GM18867 (cell line): ENCODE measurements around the gene DIPK1C.
A peak's percentile ranks its signal among the peaks of the same experiment; 100 is the strongest.

Source experiments
- ATAC-seq: cut with Tn5 transposase; IDR thresholded peaks from one replicate; pipeline ENCODE4 v1.9.1; 2021; ENCODE audit warnings: mild to moderate bottlenecking, moderate library complexity; ENCODE audit not compliant: unreplicated experiment

The DIPK1C gene

DNA sequence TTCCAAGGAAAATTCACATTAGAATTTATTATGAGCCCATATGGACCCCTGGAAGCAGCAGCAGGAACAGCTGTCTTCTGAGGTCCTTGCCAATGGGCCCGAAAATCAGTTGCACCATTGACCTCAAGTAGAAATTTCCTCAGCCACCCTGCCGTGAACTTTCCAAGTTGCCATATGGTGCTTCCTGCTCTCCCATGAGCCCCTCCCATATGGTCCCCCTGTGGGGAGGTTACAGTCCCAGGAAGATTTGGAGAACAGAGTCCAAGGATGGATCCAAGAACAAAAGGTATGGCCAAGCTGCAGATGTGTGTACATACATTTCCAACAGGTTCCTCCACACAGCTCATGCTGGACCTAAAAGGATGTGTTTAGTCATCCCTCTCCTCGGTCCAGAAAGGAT, 34.6 kb downstream of the DIPK1C start:
- ATAC-seq, result no peak

DNA sequence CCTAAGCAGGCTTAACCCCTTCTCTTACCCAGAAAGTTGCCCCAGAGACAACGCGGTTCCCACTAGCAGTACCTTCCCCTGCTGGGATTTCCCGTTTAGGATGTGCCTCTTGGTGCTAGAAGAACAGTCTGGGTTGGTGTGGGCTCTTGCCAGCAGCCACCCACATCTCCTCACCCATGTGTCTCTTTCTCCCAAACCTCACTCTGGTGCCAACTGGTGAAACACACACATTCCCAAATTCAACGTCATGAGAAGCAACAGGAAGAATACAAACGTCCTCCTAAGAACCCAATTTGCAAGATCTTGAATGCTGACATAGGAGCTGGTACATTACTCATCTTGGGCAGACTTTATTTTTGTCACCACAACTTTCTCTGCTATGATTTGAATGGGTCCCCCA, 36.2 kb downstream of the DIPK1C start:
- ATAC-seq, result no peak

DNA sequence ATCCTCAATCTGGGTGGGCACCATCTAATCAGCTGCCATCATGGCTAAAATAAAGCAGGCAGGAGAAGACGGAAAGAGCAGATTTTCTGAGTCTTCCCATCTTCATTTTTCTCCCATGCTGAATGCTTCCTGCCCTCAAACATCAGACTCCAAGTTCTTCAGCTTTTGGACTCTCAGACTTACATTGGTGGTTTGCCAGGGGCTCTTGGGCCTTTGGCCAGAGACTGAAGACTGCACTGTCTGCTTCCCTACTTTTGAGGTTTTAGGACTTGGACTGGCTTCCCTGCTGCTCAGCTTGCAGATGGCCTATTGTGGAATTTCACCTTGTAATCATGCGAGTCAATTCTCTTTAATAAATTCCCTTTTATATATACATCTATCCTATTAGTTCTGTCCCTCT, 36.6 kb downstream of the DIPK1C start:
- ATAC-seq, result no peak

DNA sequence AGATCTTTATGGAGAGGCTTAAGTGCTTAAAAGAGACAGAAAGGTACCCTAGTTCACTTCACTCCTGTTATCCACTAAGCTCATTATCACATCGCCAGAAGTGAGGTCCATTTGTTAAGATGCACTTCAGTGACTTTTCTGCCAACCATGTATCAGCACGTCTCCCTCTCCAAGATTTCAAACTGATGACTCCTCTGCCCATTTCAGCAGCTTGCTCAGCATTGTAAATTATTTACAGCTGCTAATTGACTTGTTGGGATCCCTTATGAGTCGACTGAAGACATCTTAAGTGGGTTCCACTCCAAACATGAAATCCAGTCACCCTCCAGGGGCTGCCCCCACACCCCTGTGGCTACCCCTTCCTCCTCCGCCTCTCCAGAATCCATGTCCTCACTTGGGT, 37.3 kb downstream of the DIPK1C start:
- no peak for ATAC-seq

DNA sequence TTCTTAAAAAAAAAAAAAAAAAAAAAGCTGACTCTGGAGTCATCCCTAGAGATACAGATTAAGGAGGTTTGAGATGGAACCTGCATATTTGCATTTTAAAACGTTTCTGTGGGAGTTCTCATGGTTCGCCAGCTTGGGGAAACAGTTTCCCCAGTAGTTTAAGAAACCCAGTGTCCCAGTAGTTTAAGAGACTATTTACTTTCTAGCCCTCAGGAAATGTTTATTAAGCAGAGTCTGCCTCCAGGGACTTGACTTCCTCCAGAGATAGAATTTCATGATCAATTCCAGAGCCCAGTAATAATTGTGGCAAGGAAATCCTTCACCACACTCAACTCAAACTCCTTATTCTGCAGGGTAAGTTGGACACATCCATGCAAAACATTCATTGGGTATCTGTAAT, 39.1 kb downstream of the DIPK1C start:
- no peak for ATAC-seq

DNA sequence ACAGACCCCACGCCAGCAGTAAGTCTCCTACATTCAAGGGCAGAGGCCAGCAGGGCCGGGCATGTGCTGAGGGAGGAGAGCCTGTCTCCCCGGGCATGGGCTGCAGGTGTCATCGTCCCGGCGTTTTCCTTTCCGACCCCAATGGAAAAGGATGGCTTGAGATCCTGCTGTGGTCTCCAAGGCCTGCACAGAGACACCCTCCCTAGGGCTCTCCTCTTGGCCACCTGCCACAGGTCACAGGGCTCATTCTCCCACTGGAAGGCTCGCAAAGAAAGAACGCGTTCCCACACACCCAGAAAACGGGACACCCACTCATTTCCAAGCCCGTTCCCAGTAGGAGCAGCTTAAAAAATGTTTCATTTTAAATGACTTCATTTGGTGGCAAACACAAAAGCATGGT, 41.0 kb downstream of the DIPK1C start:
- no peak for ATAC-seq

DNA sequence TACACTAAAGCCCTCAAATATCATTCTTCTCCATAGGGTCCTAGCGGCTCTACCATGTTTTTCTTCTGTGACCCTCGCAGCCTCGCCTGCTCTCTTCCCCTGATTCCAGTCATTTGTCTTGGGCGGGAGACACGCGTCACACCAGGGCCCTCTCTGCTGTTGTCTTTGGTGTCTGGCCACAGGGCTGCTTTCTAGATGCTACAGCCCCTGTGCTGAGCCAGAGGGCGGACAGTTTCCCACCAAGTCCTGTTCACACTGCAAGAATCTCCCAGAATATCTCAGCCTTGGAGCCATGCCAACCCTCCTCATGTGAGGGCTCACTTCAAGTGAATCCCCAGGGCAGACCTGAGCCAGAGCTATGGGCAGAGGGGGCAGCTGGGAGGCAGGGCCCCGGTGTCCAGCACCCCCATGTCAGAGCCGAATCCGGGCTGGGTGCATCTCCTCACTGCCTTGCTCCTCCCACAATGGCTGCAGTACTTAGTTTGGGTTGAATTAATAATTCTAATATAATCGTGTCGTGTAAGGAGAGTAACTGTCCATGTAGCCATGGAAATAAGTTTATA, 42.1 kb downstream of the DIPK1C start:
- no peak for ATAC-seq

DNA sequence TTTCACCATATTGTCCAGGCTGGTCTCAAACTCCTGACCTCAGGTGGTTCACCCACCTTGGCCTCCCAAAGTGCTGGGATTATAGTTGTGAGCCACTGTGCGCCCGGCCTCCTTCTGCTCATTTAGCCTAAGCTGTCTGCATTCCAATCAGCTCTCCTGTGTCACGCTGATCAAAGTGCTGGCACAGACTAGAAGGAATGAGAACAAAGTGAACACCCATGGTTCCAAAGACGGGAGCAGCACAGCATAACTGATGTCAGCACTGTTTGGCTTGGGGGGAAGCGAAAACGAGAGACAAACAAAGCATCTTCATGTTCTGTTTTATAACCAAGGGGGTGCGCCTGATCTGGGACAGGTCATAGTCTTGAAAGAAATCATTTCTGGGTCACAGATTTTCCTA, 43.3 kb downstream of the DIPK1C start:
- ATAC-seq, result no peak

DNA sequence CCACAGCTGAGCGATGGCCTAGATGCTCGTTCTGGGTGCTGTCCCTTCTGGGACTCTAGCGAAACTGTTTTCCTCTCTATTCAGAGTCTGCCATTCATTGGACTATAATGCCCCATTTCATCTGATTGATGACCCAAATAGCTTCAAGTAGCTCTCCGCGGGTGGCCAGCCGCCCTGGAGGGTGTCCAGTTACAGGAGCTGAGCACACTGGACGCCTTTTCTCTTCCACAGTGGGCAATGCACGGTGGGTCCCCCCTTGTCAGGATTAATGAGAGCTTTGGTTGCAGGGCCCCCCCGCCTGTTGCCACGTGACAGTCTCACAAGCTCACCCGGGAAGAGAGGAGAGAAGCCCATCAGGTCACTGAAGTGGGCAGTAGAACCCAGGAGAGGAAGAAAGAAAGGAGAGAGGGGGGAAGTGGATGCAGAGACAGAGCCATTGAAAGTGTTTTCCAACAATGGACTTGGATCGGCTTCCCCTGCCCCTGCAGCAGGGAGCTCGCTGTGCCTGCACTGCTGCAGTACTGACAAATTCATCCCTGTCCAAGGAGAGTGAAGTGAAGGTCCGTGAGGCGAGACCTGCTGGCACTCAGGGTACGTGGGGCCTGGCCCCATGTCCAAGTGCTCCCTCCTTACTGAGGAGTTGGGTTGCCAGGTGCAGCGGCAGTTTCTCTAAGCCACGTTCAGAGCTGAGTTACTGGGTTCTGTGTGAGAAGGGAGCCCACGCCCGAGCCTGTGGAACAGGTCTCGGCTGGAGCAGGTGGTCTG, 44.8 kb downstream of the DIPK1C start:
- no peak for ATAC-seq

DNA sequence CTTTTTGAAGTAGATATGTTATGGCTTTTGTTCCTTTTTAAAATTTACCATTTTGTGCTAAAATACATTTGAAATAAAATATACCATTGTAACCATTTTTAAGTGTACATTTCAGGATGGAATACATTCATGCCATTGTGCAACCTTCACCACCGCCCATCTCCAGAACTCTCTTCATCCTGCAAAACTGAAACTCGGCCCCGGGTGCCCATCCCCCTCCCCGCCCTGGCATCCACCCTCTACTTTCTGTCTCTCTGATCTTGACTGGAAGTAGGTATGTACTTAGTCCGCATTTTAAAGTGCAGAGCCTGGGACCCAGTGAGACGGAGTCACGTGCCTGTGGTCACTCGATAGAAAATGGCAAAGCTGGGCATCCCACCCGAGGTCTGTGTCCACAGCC, 45.6 kb downstream of the DIPK1C start:
- ATAC-seq, result no peak

DNA sequence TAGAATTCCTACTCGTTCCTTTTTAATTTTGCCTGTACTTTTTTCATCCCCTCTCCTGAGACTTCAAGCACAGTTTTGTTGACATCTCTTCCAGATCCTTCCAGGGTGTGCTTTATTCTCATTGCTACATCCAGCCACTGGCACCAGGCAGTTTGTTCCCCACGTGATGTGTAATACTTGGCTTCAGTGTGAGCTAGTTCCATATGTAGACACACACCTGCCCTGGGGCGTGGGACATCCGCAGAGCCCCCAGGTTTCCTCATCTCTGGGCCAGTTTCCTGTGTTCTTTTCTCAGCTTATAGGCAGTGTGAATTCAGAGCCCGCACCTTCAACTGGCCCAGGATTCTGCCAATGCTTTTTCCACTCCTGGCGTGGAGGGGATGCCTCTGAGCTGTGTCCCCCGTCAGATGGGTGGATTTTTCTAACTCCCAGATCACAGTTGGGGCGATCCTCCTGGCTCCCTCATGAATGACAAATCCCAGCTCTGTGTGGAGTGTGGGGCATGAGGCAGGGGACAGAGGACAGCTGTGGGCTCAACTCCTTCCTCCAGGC, 46.6 kb downstream of the DIPK1C start:
- ATAC-seq, result no peak

DNA sequence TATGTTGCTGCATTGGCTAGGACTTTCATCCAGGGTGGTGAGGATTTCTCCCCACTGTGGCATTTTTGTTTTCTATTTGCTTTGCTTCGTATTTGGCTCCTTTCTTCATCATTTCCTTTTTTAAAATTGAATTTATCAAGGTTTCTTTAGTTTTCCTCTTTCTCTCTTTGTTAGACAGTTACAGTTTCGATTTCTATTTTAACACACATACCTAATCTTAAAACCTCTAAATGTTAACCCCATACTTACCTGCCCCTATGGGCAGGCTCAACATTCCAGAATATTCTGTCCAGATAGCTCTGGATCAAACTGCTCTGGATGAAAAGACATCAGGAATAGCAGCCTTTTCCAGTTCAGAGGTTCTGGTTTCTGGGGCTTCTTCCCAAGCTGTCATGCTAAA, 49.2 kb downstream of the DIPK1C start:
- peak; percentile 73 for ATAC-seq

DNA sequence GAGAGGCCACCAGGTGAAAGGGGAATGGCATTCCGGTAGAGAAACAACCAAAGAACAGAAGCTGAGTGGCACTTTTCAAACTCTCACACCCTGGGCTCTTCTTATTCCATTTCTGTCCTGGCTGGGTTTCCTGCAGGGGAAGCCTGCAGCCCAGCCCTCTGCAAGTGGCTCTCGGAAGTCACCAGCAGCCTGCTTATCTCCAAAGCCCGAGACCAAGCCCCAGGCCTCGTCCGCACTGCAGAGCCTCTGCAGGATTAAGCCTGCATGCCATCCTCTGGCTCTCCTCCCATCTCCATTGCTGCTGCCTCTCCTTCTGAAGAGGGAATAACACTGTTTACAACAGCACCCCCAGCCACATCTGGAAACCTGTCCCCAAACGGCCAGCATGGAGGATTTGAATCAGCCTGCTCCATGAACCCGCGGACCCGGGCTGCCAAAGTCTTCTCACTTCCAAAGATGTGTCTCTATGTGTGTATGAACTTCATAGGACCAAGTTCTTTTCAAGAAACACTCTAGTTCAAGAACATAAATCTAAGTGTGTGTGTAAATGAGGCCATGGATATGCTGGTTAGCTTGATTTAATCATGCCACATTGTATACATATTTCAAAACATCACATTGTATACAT, 54.2 kb downstream of the DIPK1C start:
- ATAC-seq, result no peak

DNA sequence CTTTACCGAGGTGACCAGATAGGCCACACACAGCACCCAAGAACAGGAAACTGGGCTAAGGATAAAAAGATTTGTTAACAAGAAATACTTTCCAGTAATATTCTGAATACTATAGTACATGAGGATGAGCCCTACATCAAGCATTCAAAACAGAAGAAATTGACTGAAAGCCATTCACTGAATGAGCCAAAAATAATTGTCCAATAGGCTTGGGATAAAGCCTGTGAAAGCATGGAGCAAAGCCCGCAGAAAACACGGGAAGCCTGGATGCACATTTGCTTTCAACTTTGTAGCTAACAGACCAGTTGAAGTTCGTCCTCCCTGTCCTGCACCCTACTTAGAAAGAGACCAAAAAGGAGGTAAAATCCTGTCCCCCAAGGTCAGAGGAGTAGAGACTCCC, 56.3 kb downstream of the DIPK1C start:
- no peak for ATAC-seq

DNA sequence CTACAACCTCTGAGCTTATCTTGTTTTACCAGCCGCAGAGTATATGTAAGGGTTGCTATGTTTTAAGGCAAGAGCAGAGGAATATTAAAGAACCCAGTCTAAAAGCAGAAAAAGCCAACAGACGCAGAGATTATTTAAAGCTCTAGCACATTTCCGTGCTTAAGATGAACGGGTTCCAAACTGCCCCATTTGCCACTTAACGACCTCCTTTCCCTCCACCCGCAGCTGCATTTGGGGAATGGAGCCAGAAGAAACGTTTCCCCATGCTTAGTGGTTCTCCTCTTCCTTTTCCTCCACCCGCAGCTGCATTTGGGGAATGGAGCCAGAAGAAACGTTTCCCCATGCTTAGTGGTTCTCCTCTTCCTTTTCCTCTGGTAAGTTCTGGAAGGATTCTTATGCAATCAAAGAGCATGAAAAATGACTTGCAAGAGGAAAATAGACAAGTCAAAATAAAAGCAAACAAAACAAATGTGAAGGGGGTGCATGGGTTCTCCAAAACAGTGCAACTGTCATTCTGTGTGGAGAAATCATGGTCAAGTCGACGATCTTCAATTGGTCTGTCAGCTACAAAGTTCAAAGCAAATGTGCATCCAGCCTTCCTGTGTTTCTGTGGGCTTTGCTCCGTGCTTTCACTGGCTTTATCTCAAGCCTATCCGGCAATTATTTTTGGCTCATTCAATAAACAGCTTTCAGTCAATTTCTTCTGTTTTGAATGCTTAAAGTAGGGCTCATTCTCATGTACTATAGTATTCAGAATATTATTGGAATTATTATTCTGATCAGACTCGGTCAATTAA, 57.8 kb downstream of the DIPK1C start:
- no peak for ATAC-seq

DNA sequence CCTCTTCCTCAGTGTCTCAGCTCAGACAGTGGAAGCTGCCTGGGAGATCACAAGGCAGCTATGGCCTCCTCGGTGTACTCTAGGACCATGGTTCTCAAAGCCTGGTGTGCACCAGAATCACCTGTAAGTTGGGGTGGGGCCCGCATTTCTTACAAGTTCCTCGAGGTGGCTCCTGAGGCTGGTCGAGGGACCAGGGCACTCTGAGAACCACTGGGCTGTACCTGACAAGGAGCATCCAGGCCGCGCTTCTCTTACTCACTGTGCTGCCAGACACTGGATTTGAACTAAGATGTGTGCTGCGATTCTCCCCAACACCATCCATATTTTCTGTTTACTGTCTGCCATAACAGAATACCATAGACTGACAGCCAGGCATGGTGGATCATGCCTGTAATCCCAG, 59.5 kb downstream of the DIPK1C start:
- no peak for ATAC-seq

DNA sequence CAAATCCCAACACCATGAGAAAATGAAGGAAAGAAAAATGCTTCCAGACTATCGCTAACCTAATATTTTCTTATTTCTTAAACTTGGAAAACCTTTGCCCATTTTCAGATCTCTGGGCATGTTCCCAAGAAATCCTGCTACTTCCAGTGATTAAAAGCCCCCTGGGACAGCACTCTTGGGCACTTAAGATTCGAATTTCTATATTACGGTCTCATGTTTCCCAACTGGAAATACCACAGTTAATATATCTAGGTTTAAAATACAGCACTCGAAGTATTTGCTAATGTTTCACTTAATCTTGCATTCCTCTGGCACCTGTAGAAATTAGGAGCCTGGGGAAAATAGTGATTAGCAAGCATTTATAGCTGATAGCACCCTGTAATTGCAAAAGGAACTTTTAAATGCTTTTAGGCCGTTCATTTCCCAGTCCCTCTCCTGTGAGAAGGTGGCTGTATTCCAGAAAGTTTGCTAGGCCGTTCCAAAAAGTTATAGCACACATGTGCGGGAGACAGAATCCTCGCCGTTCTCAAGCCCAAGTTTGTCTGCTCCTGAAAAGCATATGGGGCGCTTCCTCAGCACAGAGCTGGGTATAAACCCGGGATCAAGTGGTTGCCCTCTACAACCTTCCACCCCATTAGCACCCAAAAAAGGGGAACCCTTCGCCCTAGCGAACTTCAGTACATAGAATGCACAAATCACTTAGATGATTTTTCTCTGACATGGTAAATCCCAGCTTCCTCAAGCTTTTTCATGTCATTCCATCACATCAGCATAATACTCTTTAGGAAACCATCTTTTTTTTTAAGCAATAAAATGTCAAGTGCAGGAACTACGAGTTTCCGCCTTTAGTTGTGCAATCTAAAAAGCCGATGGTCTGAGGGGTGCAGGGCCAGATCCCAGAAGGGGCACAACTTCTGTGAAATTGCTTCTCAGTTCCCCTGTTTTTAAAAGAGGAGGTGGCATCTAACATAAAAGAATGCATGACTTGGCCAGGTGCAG, 60.6 kb downstream of the DIPK1C start:
- no peak for ATAC-seq

DNA sequence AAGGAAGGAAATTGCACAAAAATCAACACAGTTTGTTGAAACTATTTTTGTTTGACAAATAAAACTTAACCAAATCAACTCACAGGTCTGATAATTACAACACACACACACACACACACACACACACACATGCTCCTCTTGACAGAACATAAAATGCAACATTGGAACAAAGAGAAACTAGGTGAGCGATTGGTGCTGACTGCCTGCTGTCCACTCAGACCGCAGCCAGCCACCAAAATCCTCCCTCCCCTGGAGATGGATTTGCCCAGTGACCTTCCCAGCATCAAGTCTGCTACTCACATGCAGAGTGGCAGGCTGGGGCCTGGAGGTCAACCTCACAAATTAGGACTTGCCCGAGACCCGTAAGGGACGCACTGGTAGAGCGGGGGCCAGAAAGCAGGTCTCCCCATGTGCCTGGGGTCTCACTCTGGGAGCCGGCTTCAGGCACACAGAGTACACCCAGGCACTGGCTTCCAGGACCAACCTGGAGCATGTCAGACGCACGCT, 61.4 kb downstream of the DIPK1C start:
- ATAC-seq, result no peak

DNA sequence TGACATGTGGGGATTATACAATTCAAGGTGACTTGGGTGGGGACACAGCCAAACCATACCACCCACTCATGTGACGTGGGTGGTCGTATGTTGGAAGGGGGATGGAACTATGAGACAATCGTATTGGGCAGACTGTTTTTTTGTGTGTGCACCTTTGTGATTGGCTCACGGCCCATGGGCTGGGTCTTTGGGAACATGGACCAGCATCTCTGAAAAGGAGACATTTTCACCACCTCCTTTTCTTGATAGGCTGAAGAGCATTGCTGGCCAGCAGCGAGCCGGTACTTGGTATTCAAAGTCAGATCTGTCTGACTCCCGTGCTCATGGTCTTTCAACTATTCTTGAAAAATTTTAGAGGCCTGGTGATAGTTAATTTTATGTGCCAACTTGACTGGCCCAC, 62.1 kb downstream of the DIPK1C start:
- ATAC-seq, result no peak

DNA sequence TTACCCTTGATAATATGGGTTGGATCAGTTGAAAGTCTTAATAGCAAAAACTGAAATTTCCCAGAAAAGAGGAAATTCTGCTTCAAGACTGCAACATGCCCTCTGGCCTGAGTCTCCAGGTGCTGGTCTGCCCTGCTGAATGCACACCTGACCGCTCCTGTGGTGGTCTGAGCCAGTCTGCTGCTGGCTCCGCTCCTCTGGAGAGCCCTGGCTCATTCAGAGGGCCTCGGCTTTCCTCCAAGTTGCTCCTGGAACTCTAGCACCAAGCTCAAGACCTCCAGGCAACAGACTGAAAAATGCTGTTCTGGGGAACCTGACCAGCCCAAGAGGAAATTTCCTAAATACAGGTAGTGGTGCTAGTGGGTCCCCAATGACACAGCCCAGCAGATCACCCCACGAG, 64.8 kb downstream of the DIPK1C start:
- ATAC-seq, result no peak
